Stimulated activated CD4-positive, alpha-beta T cell treated with anti-CD3 and anti-CD28 coated beads, Interleukin-12 subunit alpha, Interleukin-12 subunit beta, amount 100 ng/mL, for 48 hours (primary cell): ENCODE measurements around the gene ANAPC5.
"Not testable (repeated sequence)": the region's sequence is repeated elsewhere in the genome, so short reads cannot be mapped to it uniquely, and the experiment has no call there.

Source experiments
- DNase-seq, 3 donors: peaks; one replicate each; pipeline ENCODE4 v3.0.0-alpha.2; 2020; ENCODE audit warnings: low read depth in 2 of 3, low spot score in 1 of 3

The ANAPC5 gene

GRCh38 chr12:121287267-121287954 lies 64.8 kb downstream of the ANAPC5 start:
- no peak for DNase-seq

- DNase-seq, result no peak
Observed at GRCh38 chr12:121285856-121286255, 66.4 kb downstream of the ANAPC5 start.

- no peak for DNase-seq
Observed at GRCh38 chr12:121284551-121285390, 67.4 kb downstream of the ANAPC5 start.

- no peak for DNase-seq
Observed at GRCh38 chr12:121283841-121284240, 68.4 kb downstream of the ANAPC5 start.

- no peak for DNase-seq
Observed at GRCh38 chr12:121283388-121283787, 68.8 kb downstream of the ANAPC5 start.

GRCh38 chr12:121282910-121283309 lies 69.3 kb downstream of the ANAPC5 start:
- DNase-seq, result not testable (repeated sequence)

GRCh38 chr12:121282072-121282742 lies 70.0 kb downstream of the ANAPC5 start:
- DNase-seq, result no peak

GRCh38 chr12:121281116-121281515 lies 71.1 kb downstream of the ANAPC5 start:
- DNase-seq, result not testable (repeated sequence)

- DNase-seq, result not testable (repeated sequence)
Observed at GRCh38 chr12:121280531-121280930, 71.7 kb downstream of the ANAPC5 start.

- no peak for DNase-seq
Observed at GRCh38 chr12:121279507-121279915, 72.7 kb downstream of the ANAPC5 start.

- no peak for DNase-seq
Observed at GRCh38 chr12:121279071-121279375, 73.2 kb downstream of the ANAPC5 start.

- no peak for DNase-seq
Observed at GRCh38 chr12:121278169-121279070, 73.8 kb downstream of the ANAPC5 start.

- no peak for DNase-seq
Observed at GRCh38 chr12:121277374-121277759, 74.8 kb downstream of the ANAPC5 start.

GRCh38 chr12:121274036-121274763 lies 78.0 kb downstream of the ANAPC5 start:
- no peak for DNase-seq

GRCh38 chr12:121273364-121273896 lies 78.8 kb downstream of the ANAPC5 start:
- DNase-seq, result no peak

- no peak for DNase-seq
Observed at GRCh38 chr12:121267822-121268221, 84.4 kb downstream of the ANAPC5 start.

- no peak for DNase-seq
Observed at GRCh38 chr12:121264951-121265515, 87.2 kb downstream of the ANAPC5 start.

- no peak for DNase-seq
Observed at GRCh38 chr12:121264135-121264534, 88.1 kb downstream of the ANAPC5 start.

GRCh38 chr12:121263206-121263935 lies 88.8 kb downstream of the ANAPC5 start:
- DNase-seq, result no peak
